Peyer's patch (tissue), 4 donors: ENCODE measurements around the gene MTMR4. TPM values are rescaled to one million over a fixed set of nuclear protein-coding genes. Genes with fewer than 3 reads are reported as not detected.
"Not testable (repeated sequence)": the region's sequence is repeated elsewhere in the genome, so short reads cannot be mapped to it uniquely, and the experiment has no call there.

Source experiments
- DNase-seq, 3 donors: peaks; one replicate each; pipeline ENCODE4 v3.0.0-alpha.2; 2017 to 2019
- H3K27ac ChIP-seq, 4 donors: fragments of 200-600 bp; sonication (generic); one replicate each; pipeline ENCODE4 v1.5.1; 2016 to 2019
- H3K27me3 ChIP-seq, 2 donors: fragments of 200-600 bp; sonication (generic); one replicate each; pipeline ENCODE4 v1.5.1; 2019
- H3K36me3 ChIP-seq, 3 donors: fragments of 200-600 bp; sonication (generic); one replicate each; pipeline ENCODE4 v1.5.1; 2016 to 2019
- H3K4me1 ChIP-seq, 4 donors: fragments of 200-600 bp; sonication (generic); one replicate each; pipeline ENCODE4 v1.5.1; 2016 to 2019
- H3K4me3 ChIP-seq, 4 donors: fragments of 200-600 bp; sonication (generic); 1 replicate in 3 of 4; 2 replicates in 1 of 4; pipeline ENCODE4 v1.5.1; 2016 to 2019; ENCODE audit warnings: mild to moderate bottlenecking in 1 of 4
- H3K9me3 ChIP-seq, 4 donors: fragments of 200-600 bp; sonication (generic); one replicate each; pipeline ENCODE4 v1.5.1; 2016 to 2019; ENCODE audit warnings: mild to moderate bottlenecking in 1 of 4
- POLR2A ChIP-seq, 2 donors: fragments of 450-650 bp; IDR thresholded peaks; one replicate each; pipeline ENCODE4 v1.5.1; 2017; ENCODE audit warnings: antibody characterized with exemption in 2 of 2, mild to moderate bottlenecking in 2 of 2, moderate library complexity in 2 of 2
- total RNA-seq, 4 donors: library from RNA; depleted of rRNA; stranded (reverse); fragments of >200 nt; gene quantifications; one replicate each; pipeline ENCODE4 v1.1.0, GENCODE V29; 2016
- TF ChIP-seq, protein P1 (sequence below), 6 experiments: fragments of 450-650 bp in 4 of 6; fragments of 200-600 bp in 2 of 6; sonication (generic) in 1 of 6; IDR thresholded peaks; one replicate each; pipeline ENCODE4 v1.5.1; 2017 to 2019; ENCODE audit warnings: antibody characterized with exemption in 6 of 6, mild to moderate bottlenecking in 3 of 6, moderate library complexity in 1 of 6

MTMR4 gene
- total RNA-seq: 100 to 1,000 TPM in 2 of 4 donors, 10 to 100 TPM in 2; 46.2 to 129 (median 105) TPM

DNA sequence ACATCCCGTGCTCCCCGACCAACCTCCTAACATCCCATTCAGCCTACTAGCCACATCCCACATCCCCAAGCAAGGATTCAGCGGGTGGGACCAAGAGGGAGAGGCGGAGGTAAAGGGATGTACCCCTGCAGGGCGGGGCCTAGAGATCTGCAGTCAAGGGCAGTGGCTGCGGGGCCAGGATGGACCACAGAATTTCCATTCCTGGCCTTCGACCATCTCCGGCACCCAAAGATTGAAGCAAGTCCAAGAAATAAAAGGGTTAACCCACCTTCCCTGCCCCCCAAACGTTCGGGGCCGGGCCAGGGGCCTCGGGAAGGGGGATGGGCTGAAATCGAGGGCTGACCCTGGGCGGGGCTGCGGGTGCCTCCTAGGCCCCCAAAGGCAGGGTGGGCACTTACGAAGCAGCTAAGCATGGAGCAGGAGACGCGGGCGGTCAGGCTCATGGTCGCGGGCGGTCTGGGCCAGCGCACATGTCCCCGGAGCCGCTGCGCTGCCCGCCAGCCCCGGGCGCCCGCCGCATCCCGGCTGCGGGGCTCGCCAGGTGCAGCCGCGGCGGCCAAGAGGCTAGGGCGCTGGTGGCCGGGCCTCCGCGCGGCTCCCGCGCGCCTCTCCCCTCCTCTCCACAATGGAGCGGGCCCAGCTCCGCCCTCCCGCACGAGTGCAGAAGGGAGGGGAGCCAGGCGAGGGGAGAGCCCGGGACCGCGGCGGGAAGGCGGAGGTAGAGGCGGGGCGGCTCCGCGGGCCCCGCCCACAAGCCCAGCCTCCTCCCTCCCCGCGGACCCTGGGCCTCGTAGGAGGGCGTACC is at the start of gene MTMR4:
Gene MTMR4, minus strand, starts transcription at position 674 of the 805 bp plus-strand sequence. Its CDS starts 231 bp downstream, at position 443.
- H3K27ac ChIP-seq: peak within 1 kb of the TSS; percentile 59 to 98 (median 74)
- peaks cover 0 to 39% (median 0%) of the 10 kb centered on the region in 3 donors for H3K36me3 ChIP-seq
- no peaks in the 10 kb centered on the region for H3K9me3 ChIP-seq
- DNase-seq: peak; percentile 78 to 91 (median 89)
- H3K4me3 ChIP-seq: peak within 1 kb of the TSS; percentile 60 to 94 (median 76)
- H3K4me1 ChIP-seq: peaks cover 0 to 39% (median 8%) of the 10 kb centered on the region in 4 donors
- TF ChIP-seq, protein P1, sequence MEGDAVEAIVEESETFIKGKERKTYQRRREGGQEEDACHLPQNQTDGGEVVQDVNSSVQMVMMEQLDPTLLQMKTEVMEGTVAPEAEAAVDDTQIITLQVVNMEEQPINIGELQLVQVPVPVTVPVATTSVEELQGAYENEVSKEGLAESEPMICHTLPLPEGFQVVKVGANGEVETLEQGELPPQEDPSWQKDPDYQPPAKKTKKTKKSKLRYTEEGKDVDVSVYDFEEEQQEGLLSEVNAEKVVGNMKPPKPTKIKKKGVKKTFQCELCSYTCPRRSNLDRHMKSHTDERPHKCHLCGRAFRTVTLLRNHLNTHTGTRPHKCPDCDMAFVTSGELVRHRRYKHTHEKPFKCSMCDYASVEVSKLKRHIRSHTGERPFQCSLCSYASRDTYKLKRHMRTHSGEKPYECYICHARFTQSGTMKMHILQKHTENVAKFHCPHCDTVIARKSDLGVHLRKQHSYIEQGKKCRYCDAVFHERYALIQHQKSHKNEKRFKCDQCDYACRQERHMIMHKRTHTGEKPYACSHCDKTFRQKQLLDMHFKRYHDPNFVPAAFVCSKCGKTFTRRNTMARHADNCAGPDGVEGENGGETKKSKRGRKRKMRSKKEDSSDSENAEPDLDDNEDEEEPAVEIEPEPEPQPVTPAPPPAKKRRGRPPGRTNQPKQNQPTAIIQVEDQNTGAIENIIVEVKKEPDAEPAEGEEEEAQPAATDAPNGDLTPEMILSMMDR (IDR thresholded peaks at IDR 0.05): no peak
- H3K27me3 ChIP-seq: no peaks in the 10 kb centered on the region

DNA sequence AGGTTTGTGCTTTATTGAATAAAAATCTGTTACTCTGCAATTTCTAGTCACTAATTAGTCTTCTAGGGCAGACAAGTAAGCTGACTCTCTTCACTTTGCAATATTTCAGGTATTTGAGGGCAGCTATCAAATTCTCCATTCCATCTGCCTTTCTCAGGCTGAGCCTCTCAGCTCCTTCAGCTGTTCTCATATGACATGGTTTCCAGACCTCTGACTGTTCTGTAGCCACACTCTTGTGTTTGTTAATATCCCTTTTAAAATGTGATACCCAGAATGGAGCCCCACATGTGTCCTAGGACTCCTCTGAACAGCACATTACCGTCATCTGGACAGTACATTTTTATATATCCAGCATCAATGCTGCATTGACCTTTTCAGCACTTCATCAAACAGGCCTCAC is 46.1 kb upstream of the MTMR4 start:
- Histone ChIP-seq H3K27ac (no peak overlapping the region), H3K36me3 (no peaks in the 10 kb centered on the region), H3K4me1 (no peaks in the 10 kb centered on the region), H3K4me3 (no peak overlapping the region), H3K27me3 (no peaks in the 10 kb centered on the region), H3K9me3 (no peaks in the 10 kb centered on the region)
- DNase-seq: no peak
- TF ChIP-seq, protein P1 (IDR thresholded peaks at IDR 0.05): no peak
- no peak for TF ChIP-seq POLR2A (IDR thresholded peaks at IDR 0.05)

DNA sequence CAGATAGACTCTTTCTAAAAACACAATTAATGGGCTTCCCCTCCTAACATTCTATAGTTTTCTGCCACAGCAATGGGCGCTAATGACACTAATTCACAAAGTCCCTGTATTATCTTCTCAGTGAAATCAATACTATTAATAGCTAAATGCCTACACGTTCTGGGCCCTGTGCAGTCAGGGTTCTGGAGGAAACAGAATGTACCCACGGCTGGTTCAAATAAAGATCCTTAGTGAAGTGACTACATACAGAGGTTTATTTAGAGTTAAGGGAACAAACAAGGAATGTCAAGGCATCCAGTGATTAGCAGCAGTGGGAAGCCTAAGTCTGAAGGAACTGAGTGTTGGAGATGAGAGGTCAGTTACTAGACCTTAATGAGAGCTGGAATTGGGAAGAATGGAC is 43.5 kb upstream of the MTMR4 start:
- H3K27me3 ChIP-seq: no peaks in the 10 kb centered on the region
- no peak for DNase-seq
- H3K4me3 ChIP-seq: no peak overlapping the region
- TF ChIP-seq POLR2A (IDR thresholded peaks at IDR 0.05): no peak
- TF ChIP-seq, protein P1 (IDR thresholded peaks at IDR 0.05): no peak
- H3K4me1 ChIP-seq: no peaks in the 10 kb centered on the region
- H3K9me3 ChIP-seq: no peaks in the 10 kb centered on the region
- H3K27ac ChIP-seq: no peak overlapping the region
- no peaks in the 10 kb centered on the region for H3K36me3 ChIP-seq

DNA sequence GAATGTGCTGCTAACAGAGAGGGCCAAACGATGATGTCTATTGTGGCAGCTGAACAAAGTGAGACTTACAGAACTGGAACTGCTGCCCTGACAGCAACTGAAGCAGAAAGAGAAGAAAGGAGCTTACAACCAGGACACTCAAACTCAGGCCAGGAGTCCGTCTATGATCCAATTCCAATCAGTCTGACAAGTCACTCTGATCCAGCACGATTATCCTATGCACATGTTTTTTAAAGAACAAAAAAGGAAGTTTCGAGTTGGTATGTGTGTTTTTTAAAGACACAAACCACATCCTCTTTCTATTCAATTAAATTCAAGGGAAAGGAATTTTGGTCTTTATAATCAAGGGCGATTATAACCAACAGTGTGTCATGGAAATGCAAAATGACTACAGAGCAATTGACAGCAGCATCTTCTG is 42.4 kb upstream of the MTMR4 start:
- no peak overlapping the region for H3K4me3 ChIP-seq
- H3K9me3 ChIP-seq: no peaks in the 10 kb centered on the region
- no peak overlapping the region for H3K27ac ChIP-seq
- H3K4me1 ChIP-seq: no peaks in the 10 kb centered on the region
- no peaks in the 10 kb centered on the region for H3K27me3 ChIP-seq
- DNase-seq: no peak
- no peak for TF ChIP-seq POLR2A (IDR thresholded peaks at IDR 0.05)
- TF ChIP-seq, protein P1 (IDR thresholded peaks at IDR 0.05): no peak
- no peaks in the 10 kb centered on the region for H3K36me3 ChIP-seq

DNA sequence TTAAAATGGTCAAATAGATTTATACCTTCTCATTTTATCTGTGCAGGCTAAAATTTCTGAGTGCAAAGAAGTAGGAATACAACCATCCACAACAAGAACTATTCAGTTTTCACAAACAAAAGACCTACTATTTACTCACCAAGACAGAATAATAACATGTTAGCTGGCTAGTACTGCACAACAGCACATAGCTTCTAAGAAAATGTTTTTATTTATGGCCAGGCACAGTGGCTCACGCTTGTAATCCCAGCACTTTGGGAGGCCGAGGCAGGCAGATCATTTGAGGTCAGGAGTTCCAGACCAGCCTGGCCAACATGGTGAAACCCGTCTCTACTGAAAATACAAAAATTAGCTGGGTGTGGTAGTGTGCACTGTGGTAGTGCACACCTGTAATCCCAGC is 40.7 kb upstream of the MTMR4 start:
- not testable (repeated sequence) for H3K27ac ChIP-seq, H3K9me3 ChIP-seq, H3K27me3 ChIP-seq, H3K4me1 ChIP-seq, H3K36me3 ChIP-seq, DNase-seq, H3K4me3 ChIP-seq

DNA sequence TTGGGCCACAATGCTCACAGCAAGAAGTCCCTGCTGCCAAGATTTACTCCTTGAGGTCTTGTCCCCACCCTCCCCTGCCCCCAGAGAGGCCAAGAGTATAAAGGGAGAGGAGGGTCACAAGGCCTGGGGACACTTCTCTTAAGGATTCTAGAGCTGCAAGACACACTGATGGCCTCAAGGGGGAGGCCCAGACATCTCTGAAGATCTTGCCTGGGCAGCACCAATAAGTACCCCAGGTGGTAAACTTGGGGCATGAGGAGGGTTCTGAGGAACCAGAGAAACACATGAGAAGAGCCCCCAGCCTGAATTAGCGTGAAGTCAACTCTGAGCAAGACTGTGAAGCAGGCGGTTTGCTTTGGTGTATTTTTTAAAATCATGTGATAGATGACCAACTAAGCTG is 26.8 kb upstream of the MTMR4 start:
- Histone ChIP-seq H3K4me1 (no peaks in the 10 kb centered on the region), H3K9me3 (no peaks in the 10 kb centered on the region), H3K36me3 (no peaks in the 10 kb centered on the region), H3K27me3 (no peaks in the 10 kb centered on the region), H3K4me3 (no peak overlapping the region), H3K27ac (no peak overlapping the region)
- TF ChIP-seq POLR2A (IDR thresholded peaks at IDR 0.05): no peak
- TF ChIP-seq, protein P1 (IDR thresholded peaks at IDR 0.05): no peak
- no peak for DNase-seq
